ENCODE measurements around the gene CPS1. TPM values are rescaled to one million over a fixed set of nuclear protein-coding genes. Genes with fewer than 3 reads are reported as not detected.

The CPS1 gene
- polyA plus RNA-seq, 2 donors, result 0.99 to 1.4 TPM

- WGBS, 2 donors, result 65 to 71% methylated on average over 4 of the region's 4 CpGs
- H3K9me3 ChIP-seq (ENCODE audit: control insufficient read depth in 2 of 2, insufficient read depth in 1 of 2, low read depth in 1 of 2, low read length in 1 of 2), result no peaks in the 10 kb centered on the region
Observed at GRCh38 chr2:210592726-210593125, 36.3 kb downstream of the CPS1 start.

GRCh38 chr2:210593166-210593565 is 36.8 kb downstream of the CPS1 start:
- H3K27me3 ChIP-seq (ENCODE audit: control insufficient read depth in 1 of 2, insufficient read depth in 2 of 2, low read length in 2 of 2), result no peaks in the 10 kb centered on the region
- H3K4me3 ChIP-seq (ENCODE audit: low read depth in 1 of 2, low read length in 2 of 2), result no peak overlapping the region
- no peaks in the 10 kb centered on the region for H3K4me1 ChIP-seq (ENCODE audit: control insufficient read depth in 2 of 2, insufficient read depth in 2 of 2, low read length in 1 of 2)
- H3K9me3 ChIP-seq (ENCODE audit: control insufficient read depth in 2 of 2, insufficient read depth in 1 of 2, low read depth in 1 of 2, low read length in 1 of 2), result no peaks in the 10 kb centered on the region
- 62 to 77% methylated on average over 4 of the region's 4 CpGs for WGBS, 2 donors
- no peak overlapping the region for H3K27ac ChIP-seq (ENCODE audit: low read depth in 2 of 2, low read length in 1 of 2)
- H3K36me3 ChIP-seq (ENCODE audit: control insufficient read depth in 2 of 2, insufficient read depth in 2 of 2, low read length in 1 of 2), result no peaks in the 10 kb centered on the region

More at GRCh38 chr2:210592726-210593125, 36.3 kb downstream of the CPS1 start:
- no peak overlapping the region for H3K27ac ChIP-seq (ENCODE audit: low read depth in 2 of 2, low read length in 1 of 2)
- H3K4me1 ChIP-seq (ENCODE audit: control insufficient read depth in 2 of 2, insufficient read depth in 2 of 2, low read length in 1 of 2), result no peaks in the 10 kb centered on the region
- H3K36me3 ChIP-seq (ENCODE audit: control insufficient read depth in 2 of 2, insufficient read depth in 2 of 2, low read length in 1 of 2), result no peaks in the 10 kb centered on the region
- H3K27me3 ChIP-seq (ENCODE audit: control insufficient read depth in 1 of 2, insufficient read depth in 2 of 2, low read length in 2 of 2), result no peaks in the 10 kb centered on the region
- H3K4me3 ChIP-seq (ENCODE audit: low read depth in 1 of 2, low read length in 2 of 2), result no peak overlapping the region

- Histone ChIP-seq H3K4me3 (ENCODE audit: low read depth in 1 of 2, low read length in 2 of 2) (no peak overlapping the region), H3K4me1 (ENCODE audit: control insufficient read depth in 2 of 2, insufficient read depth in 2 of 2, low read length in 1 of 2) (no peaks in the 10 kb centered on the region), H3K27me3 (ENCODE audit: control insufficient read depth in 1 of 2, insufficient read depth in 2 of 2, low read length in 2 of 2) (no peaks in the 10 kb centered on the region), H3K9me3 (ENCODE audit: control insufficient read depth in 2 of 2, insufficient read depth in 1 of 2, low read depth in 1 of 2, low read length in 1 of 2) (no peaks in the 10 kb centered on the region), H3K27ac (ENCODE audit: low read depth in 2 of 2, low read length in 1 of 2) (no peak overlapping the region), H3K36me3 (ENCODE audit: control insufficient read depth in 2 of 2, insufficient read depth in 2 of 2, low read length in 1 of 2) (no peaks in the 10 kb centered on the region)
- 90 to 91% methylated on average over 3 of the region's 3 CpGs for WGBS, 2 donors
Observed at GRCh38 chr2:210598219-210598618, 41.8 kb downstream of the CPS1 start.

GRCh38 chr2:210599476-210599875 is 43.1 kb downstream of the CPS1 start:
- Histone ChIP-seq H3K4me1 (ENCODE audit: control insufficient read depth in 2 of 2, insufficient read depth in 2 of 2, low read length in 1 of 2) (no peaks in the 10 kb centered on the region), H3K27ac (ENCODE audit: low read depth in 2 of 2, low read length in 1 of 2) (no peak overlapping the region), H3K4me3 (ENCODE audit: low read depth in 1 of 2, low read length in 2 of 2) (no peak overlapping the region), H3K36me3 (ENCODE audit: control insufficient read depth in 2 of 2, insufficient read depth in 2 of 2, low read length in 1 of 2) (no peaks in the 10 kb centered on the region), H3K27me3 (ENCODE audit: control insufficient read depth in 1 of 2, insufficient read depth in 2 of 2, low read length in 2 of 2) (no peaks in the 10 kb centered on the region), H3K9me3 (ENCODE audit: control insufficient read depth in 2 of 2, insufficient read depth in 1 of 2, low read depth in 1 of 2, low read length in 1 of 2) (no peaks in the 10 kb centered on the region)
- WGBS, 2 donors, result 73 to 87% methylated on average over 1 of the region's 1 CpG

GRCh38 chr2:210604666-210605065 is 48.3 kb downstream of the CPS1 start:
- Histone ChIP-seq H3K9me3 (ENCODE audit: control insufficient read depth in 2 of 2, insufficient read depth in 1 of 2, low read depth in 1 of 2, low read length in 1 of 2) (no peaks in the 10 kb centered on the region), H3K36me3 (ENCODE audit: control insufficient read depth in 2 of 2, insufficient read depth in 2 of 2, low read length in 1 of 2) (no peaks in the 10 kb centered on the region), H3K27me3 (ENCODE audit: control insufficient read depth in 1 of 2, insufficient read depth in 2 of 2, low read length in 2 of 2) (no peaks in the 10 kb centered on the region), H3K27ac (ENCODE audit: low read depth in 2 of 2, low read length in 1 of 2) (no peak overlapping the region), H3K4me1 (ENCODE audit: control insufficient read depth in 2 of 2, insufficient read depth in 2 of 2, low read length in 1 of 2) (no peaks in the 10 kb centered on the region), H3K4me3 (ENCODE audit: low read depth in 1 of 2, low read length in 2 of 2) (no peak overlapping the region)
- 84% methylated on average over 1 of the region's 1 CpG for WGBS, 2 donors

GRCh38 chr2:210606001-210606400 is 49.6 kb downstream of the CPS1 start:
- no peak overlapping the region for H3K4me3 ChIP-seq (ENCODE audit: low read depth in 1 of 2, low read length in 2 of 2)
- no peaks in the 10 kb centered on the region for H3K9me3 ChIP-seq (ENCODE audit: control insufficient read depth in 2 of 2, insufficient read depth in 1 of 2, low read depth in 1 of 2, low read length in 1 of 2)
- no peaks in the 10 kb centered on the region for H3K27me3 ChIP-seq (ENCODE audit: control insufficient read depth in 1 of 2, insufficient read depth in 2 of 2, low read length in 2 of 2)
- no peaks in the 10 kb centered on the region for H3K36me3 ChIP-seq (ENCODE audit: control insufficient read depth in 2 of 2, insufficient read depth in 2 of 2, low read length in 1 of 2)
- no peaks in the 10 kb centered on the region for H3K4me1 ChIP-seq (ENCODE audit: control insufficient read depth in 2 of 2, insufficient read depth in 2 of 2, low read length in 1 of 2)
- WGBS, 2 donors, result 78 to 79% methylated on average over 2 of the region's 2 CpGs
- no peak overlapping the region for H3K27ac ChIP-seq (ENCODE audit: low read depth in 2 of 2, low read length in 1 of 2)

- no peak overlapping the region for H3K4me3 ChIP-seq (ENCODE audit: low read depth in 1 of 2, low read length in 2 of 2)
- H3K9me3 ChIP-seq (ENCODE audit: control insufficient read depth in 2 of 2, insufficient read depth in 1 of 2, low read depth in 1 of 2, low read length in 1 of 2), result no peaks in the 10 kb centered on the region
- WGBS, 2 donors, result 74 to 79% methylated on average over 2 of the region's 2 CpGs
Observed at GRCh38 chr2:210611466-210611865, 55.1 kb downstream of the CPS1 start.

GRCh38 chr2:210616074-210616473 is 59.7 kb downstream of the CPS1 start:
- no peak overlapping the region for H3K4me3 ChIP-seq (ENCODE audit: low read depth in 1 of 2, low read length in 2 of 2)
- H3K4me1 ChIP-seq (ENCODE audit: control insufficient read depth in 2 of 2, insufficient read depth in 2 of 2, low read length in 1 of 2), result no peaks in the 10 kb centered on the region
- 41 to 62% methylated on average over 2 of the region's 2 CpGs for WGBS, 2 donors
- H3K9me3 ChIP-seq (ENCODE audit: control insufficient read depth in 2 of 2, insufficient read depth in 1 of 2, low read depth in 1 of 2, low read length in 1 of 2), result no peaks in the 10 kb centered on the region
- H3K27me3 ChIP-seq (ENCODE audit: control insufficient read depth in 1 of 2, insufficient read depth in 2 of 2, low read length in 2 of 2), result no peaks in the 10 kb centered on the region
- no peak overlapping the region for H3K27ac ChIP-seq (ENCODE audit: low read depth in 2 of 2, low read length in 1 of 2)
- no peaks in the 10 kb centered on the region for H3K36me3 ChIP-seq (ENCODE audit: control insufficient read depth in 2 of 2, insufficient read depth in 2 of 2, low read length in 1 of 2)

More at GRCh38 chr2:210611466-210611865, 55.1 kb downstream of the CPS1 start:
- Histone ChIP-seq H3K36me3 (ENCODE audit: control insufficient read depth in 2 of 2, insufficient read depth in 2 of 2, low read length in 1 of 2) (no peaks in the 10 kb centered on the region), H3K27ac (ENCODE audit: low read depth in 2 of 2, low read length in 1 of 2) (no peak overlapping the region), H3K4me1 (ENCODE audit: control insufficient read depth in 2 of 2, insufficient read depth in 2 of 2, low read length in 1 of 2) (no peaks in the 10 kb centered on the region), H3K27me3 (ENCODE audit: control insufficient read depth in 1 of 2, insufficient read depth in 2 of 2, low read length in 2 of 2) (no peaks in the 10 kb centered on the region)

GRCh38 chr2:210617318-210617717 is 60.9 kb downstream of the CPS1 start:
- Histone ChIP-seq H3K27me3 (ENCODE audit: control insufficient read depth in 1 of 2, insufficient read depth in 2 of 2, low read length in 2 of 2) (no peaks in the 10 kb centered on the region), H3K9me3 (ENCODE audit: control insufficient read depth in 2 of 2, insufficient read depth in 1 of 2, low read depth in 1 of 2, low read length in 1 of 2) (no peaks in the 10 kb centered on the region), H3K4me3 (ENCODE audit: low read depth in 1 of 2, low read length in 2 of 2) (no peak overlapping the region), H3K4me1 (ENCODE audit: control insufficient read depth in 2 of 2, insufficient read depth in 2 of 2, low read length in 1 of 2) (no peaks in the 10 kb centered on the region), H3K27ac (ENCODE audit: low read depth in 2 of 2, low read length in 1 of 2) (no peak overlapping the region), H3K36me3 (ENCODE audit: control insufficient read depth in 2 of 2, insufficient read depth in 2 of 2, low read length in 1 of 2) (no peaks in the 10 kb centered on the region)
- 87 to 89% methylated on average over 1 of the region's 1 CpG for WGBS, 2 donors

GRCh38 chr2:210617732-210618330 is 61.4 kb downstream of the CPS1 start:
- Histone ChIP-seq H3K4me3 (ENCODE audit: low read depth in 1 of 2, low read length in 2 of 2) (no peak overlapping the region), H3K36me3 (ENCODE audit: control insufficient read depth in 2 of 2, insufficient read depth in 2 of 2, low read length in 1 of 2) (no peaks in the 10 kb centered on the region), H3K4me1 (ENCODE audit: control insufficient read depth in 2 of 2, insufficient read depth in 2 of 2, low read length in 1 of 2) (no peaks in the 10 kb centered on the region), H3K9me3 (ENCODE audit: control insufficient read depth in 2 of 2, insufficient read depth in 1 of 2, low read depth in 1 of 2, low read length in 1 of 2) (no peaks in the 10 kb centered on the region), H3K27me3 (ENCODE audit: control insufficient read depth in 1 of 2, insufficient read depth in 2 of 2, low read length in 2 of 2) (no peaks in the 10 kb centered on the region), H3K27ac (ENCODE audit: low read depth in 2 of 2, low read length in 1 of 2) (no peak overlapping the region)
- 21 to 27% methylated on average over 3 of the region's 3 CpGs for WGBS, 2 donors
